NCI-H2107 treated with DMSO at 0.1 percent for 48 hours (cell line): ENCODE results near the gene BPIFB2.

Experiments used
- DNase-seq: peaks from one replicate; lab custom pipeline; 2025; ENCODE audit not compliant: unreplicated experiment; lab: John Stamatoyannopoulos, UW

The BPIFB2 gene

GRCh38 chr20:33065785-33066184 is 58.3 kb downstream of the BPIFB2 start:
- no peak for DNase-seq

- no peak for DNase-seq
Measured at GRCh38 chr20:33067806-33068205, 60.3 kb downstream of the BPIFB2 start.

- no peak for DNase-seq
Measured at GRCh38 chr20:33068251-33068939, 60.9 kb downstream of the BPIFB2 start.

GRCh38 chr20:33069673-33070072 is 62.2 kb downstream of the BPIFB2 start:
- no peak for DNase-seq

- no peak for DNase-seq
Measured at GRCh38 chr20:33070111-33071053, 62.9 kb downstream of the BPIFB2 start.

- DNase-seq, result no peak
Measured at GRCh38 chr20:33071198-33071597, 63.7 kb downstream of the BPIFB2 start.

- DNase-seq, result no peak
Measured at GRCh38 chr20:33072362-33072761, 64.9 kb downstream of the BPIFB2 start.

GRCh38 chr20:33072813-33073212 is 65.3 kb downstream of the BPIFB2 start:
- no peak for DNase-seq
